HCT116 (cell line): Measurements from ENCODE around the gene CLDN2. TPM values are rescaled to one million over a fixed set of nuclear protein-coding genes. Genes with fewer than 3 reads are reported as not detected.

Source experiments
- ATAC-seq: fragments of 200-7000 bp; cut with Tn5 transposase; 2 replicates; pipeline ENCODE4 v1.9.1; 2020; ENCODE audit warnings: mild to moderate bottlenecking, moderate library complexity
- BruUV-seq: library from RNA; stranded (reverse); fragments of 400-500 nt; replicated peaks from 2 replicates; lab custom pipeline; 2021; lab: Mats Ljungman, UMichigan
- CTCF ChIA-PET: fragments of 300-600 bp; sonication (Branson Sonifier 250); formaldehyde crosslinking; loops from one replicate; lab custom pipeline; 2021; ENCODE audit warnings: antibody characterized with exemption; lab: Charles Lee
- POLR2A ChIA-PET: fragments of 300-600, 350-600 bp; sonication (Branson Sonifier 250); formaldehyde crosslinking; loops from one replicate; lab custom pipeline; 2021; ENCODE audit warnings: antibody characterized with exemption; lab: Charles Lee
- RAD21 ChIA-PET, 2 experiments: fragments of 300-600 bp; sonication (Branson Sonifier 250); formaldehyde crosslinking; loops; one replicate each; lab custom pipeline; 2023; ENCODE audit warnings: low total read pairs in 2 of 2; ENCODE audit not compliant: uncharacterized antibody in 2 of 2, unreplicated experiment in 2 of 2, low non-redundant PET in 1 of 2; lab: Charles Lee
- DNase-seq: peaks from one replicate; pipeline ENCODE4 v3.0.0-alpha.2; 2010; ENCODE audit warnings: low read depth, low spot score
- H2AFZ ChIP-seq: fragments of 200-600 bp; shearing (Covaris generic), sonication (generic); 2 replicates; pipeline ENCODE4 v1.6.1; 2017; ENCODE audit warnings: low read depth, mixed run types, mixed read lengths, antibody characterized with exemption, low read length; ENCODE audit not compliant: poor library complexity, severe bottlenecking
- H3K27ac ChIP-seq: 2 replicates; pipeline ENCODE4 v1.5.1; 2012; ENCODE audit warnings: low read depth, low read length
- H3K27me3 ChIP-seq: fragments of 200-600 bp; sonication (generic); 2 replicates; pipeline ENCODE4 v1.6.1; 2016; ENCODE audit warnings: mixed run types, low read length, mixed read lengths; ENCODE audit not compliant: insufficient read depth
- H3K36me3 ChIP-seq, 2 experiments: fragments of 200-500 bp in 1 of 2; fragments of 200-600 bp in 1 of 2; sonication (Bioruptor generic) in 1 of 2; sonication (generic) in 1 of 2; 2 replicates each; pipeline versions ENCODE4 v1.5.1 to v1.6.1; 2014 to 2016; ENCODE audit warnings: low read length in 2 of 2, inconsistent platforms in 1 of 2, mixed read lengths in 1 of 2, mixed run types in 1 of 2; ENCODE audit not compliant: insufficient read depth in 2 of 2, control insufficient read depth in 1 of 2
- H3K4me1 ChIP-seq, 2 experiments: fragments of 200-600 bp in 1 of 2; sonication (generic) in 1 of 2; 2 replicates each; pipeline versions ENCODE4 v1.5.1 to v1.6.1; 2012 to 2017; ENCODE audit warnings: low read length in 2 of 2, inconsistent platforms in 1 of 2, mild to moderate bottlenecking in 1 of 2, mixed read lengths in 1 of 2, mixed run types in 1 of 2, moderate library complexity in 1 of 2; ENCODE audit not compliant: insufficient read depth in 2 of 2, control insufficient read depth in 1 of 2
- H3K4me2 ChIP-seq: fragments of 200-600 bp; sonication (generic); 2 replicates; pipeline ENCODE4 v1.6.1; 2017; ENCODE audit warnings: mixed run types, low read length, mixed read lengths
- H3K4me3 ChIP-seq, 2 experiments: fragments of 200-600 bp in 1 of 2; sonication (generic) in 1 of 2; replicated peaks in 1 of 2; 2 replicates each; pipeline ENCODE4 v1.5.1; 2011 to 2016; ENCODE audit warnings: low read length in 2 of 2, control low read depth in 1 of 2, low read depth in 1 of 2, mild to moderate bottlenecking in 1 of 2, mixed read lengths in 1 of 2, mixed run types in 1 of 2
- H3K79me2 ChIP-seq: fragments of 200-600 bp; sonication (generic); 2 replicates; pipeline ENCODE4 v1.6.1; 2017; ENCODE audit warnings: mild to moderate bottlenecking, mixed run types, low read length, moderate library complexity, mixed read lengths; ENCODE audit not compliant: insufficient read depth
- H3K9ac ChIP-seq: fragments of 200-600 bp; sonication (generic); 2 replicates; pipeline ENCODE4 v1.6.1; 2016; ENCODE audit warnings: low read length, mixed read lengths
- H3K9me2 ChIP-seq: fragments of 200-600 bp; sonication (generic), shearing (Covaris generic); 2 replicates; pipeline ENCODE4 v1.6.1; 2017; ENCODE audit warnings: mixed run types, mild to moderate bottlenecking, moderate library complexity; ENCODE audit not compliant: insufficient read depth
- H3K9me3 ChIP-seq, 2 experiments: fragments of 200-500 bp in 1 of 2; fragments of 200-600 bp in 1 of 2; sonication (Bioruptor generic) in 1 of 2; sonication (generic) in 1 of 2; 2 replicates each; pipeline ENCODE4 v1.6.1; 2014 to 2017; ENCODE audit warnings: low read length in 2 of 2, mixed read lengths in 2 of 2, inconsistent platforms in 1 of 2, low read depth in 1 of 2, mild to moderate bottlenecking in 1 of 2, mixed run types in 1 of 2, moderate library complexity in 1 of 2; ENCODE audit not compliant: control insufficient read depth in 1 of 2, insufficient read depth in 1 of 2
- H4K20me1 ChIP-seq: fragments of 200-600 bp; sonication (generic), shearing (Covaris generic); 2 replicates; pipeline ENCODE4 v1.6.1; 2017; ENCODE audit warnings: mixed run types, mild to moderate bottlenecking, moderate library complexity; ENCODE audit not compliant: insufficient read depth
- CBX3 ChIP-seq: IDR thresholded peaks from 2 replicates; pipeline ENCODE4 v1.6.1; 2012; ENCODE audit warnings: low read depth
- ELF1 ChIP-seq: IDR thresholded peaks from 2 replicates; pipeline ENCODE4 v1.6.1; 2012; ENCODE audit warnings: low read depth, borderline replicate concordance
- EZH2 ChIP-seq: fragments of 200-600 bp; sonication (generic); IDR thresholded peaks from 2 replicates; pipeline ENCODE4 v1.6.1; 2017; ENCODE audit warnings: antibody characterized with exemption, mixed run types
- EZH2phosphoT487 ChIP-seq: fragments of 200-600 bp; IDR thresholded peaks from 2 replicates; pipeline ENCODE4 v1.6.1; 2018; ENCODE audit warnings: antibody characterized with exemption, borderline replicate concordance
- FOSL1 ChIP-seq: IDR thresholded peaks from 2 replicates; pipeline ENCODE4 v1.6.1; 2012; ENCODE audit warnings: low read depth
- POLR2AphosphoS5 ChIP-seq: IDR thresholded peaks from 2 replicates; pipeline ENCODE4 v1.6.1; 2011; ENCODE audit warnings: mild to moderate bottlenecking, low read depth, low read length, moderate library complexity
- SIN3A ChIP-seq: IDR thresholded peaks from 2 replicates; pipeline ENCODE4 v1.6.1; 2012; ENCODE audit warnings: low read depth
- SP1 ChIP-seq: IDR thresholded peaks from 2 replicates; pipeline ENCODE4 v1.6.1; 2012; ENCODE audit warnings: low read depth
- SRF ChIP-seq: IDR thresholded peaks from 2 replicates; pipeline ENCODE4 v1.6.1; 2012; ENCODE audit warnings: low read depth
- TCF7L2 ChIP-seq: IDR thresholded peaks from 2 replicates; pipeline ENCODE4 v1.7.0; 2011; ENCODE audit warnings: borderline replicate concordance, inconsistent platforms; ENCODE audit not compliant: insufficient read depth, insufficient read length; ENCODE audit errors: extremely low read depth
- ZNF274 ChIP-seq: fragments of 200-500 bp; sonication (Bioruptor generic); IDR thresholded peaks from 2 replicates; pipeline ENCODE4 v1.6.1; 2014; ENCODE audit warnings: mild to moderate bottlenecking, low read depth, low read length, inconsistent platforms
- intact Hi-C: fragments of 100-400 bp; cut with micrococcal nuclease; formaldehyde crosslinking; loops from 2 replicates; pipeline ENCODE4 v1.10.0; 2022
- total RNA-seq: library from RNA; stranded (reverse); gene quantifications from one replicate; pipeline ENCODE4 v1.2.1, GENCODE V29; 2021; ENCODE audit not compliant: unreplicated experiment
- TF ChIP-seq, protein P1 (sequence below): IDR thresholded peaks from 2 replicates; pipeline ENCODE4 v1.6.1; 2012; ENCODE audit warnings: low read depth
- TF ChIP-seq, protein P2 (sequence below): IDR thresholded peaks from 2 replicates; pipeline ENCODE4 v1.6.1; 2011; ENCODE audit warnings: mild to moderate bottlenecking, low read length, moderate library complexity; ENCODE audit not compliant: insufficient replicate concordance; ENCODE audit errors: extremely low read depth
- TF ChIP-seq, protein P3 (sequence below): IDR thresholded peaks from 2 replicates; pipeline ENCODE4 v1.6.1; 2012
- TF ChIP-seq, protein P4 (sequence below), 3 experiments: fragments of 200-600 bp in 1 of 3; sonication (generic) in 1 of 3; IDR thresholded peaks in 2 of 3; conservative IDR thresholded peaks in 1 of 3; 2 replicates each; pipeline ENCODE4 v1.5.1; 2012 to 2017; ENCODE audit warnings: low read depth in 2 of 3, low read length in 2 of 3, antibody characterized with exemption in 1 of 3, borderline replicate concordance in 1 of 3, control low read depth in 1 of 3, mild to moderate bottlenecking in 1 of 3, mixed read lengths in 1 of 3, mixed run types in 1 of 3, moderate library complexity in 1 of 3; ENCODE audit not compliant: insufficient read depth in 1 of 3

Gene CLDN2
- total RNA-seq, 1 experiment from 2014 or later = 0.10 TPM

DNA sequence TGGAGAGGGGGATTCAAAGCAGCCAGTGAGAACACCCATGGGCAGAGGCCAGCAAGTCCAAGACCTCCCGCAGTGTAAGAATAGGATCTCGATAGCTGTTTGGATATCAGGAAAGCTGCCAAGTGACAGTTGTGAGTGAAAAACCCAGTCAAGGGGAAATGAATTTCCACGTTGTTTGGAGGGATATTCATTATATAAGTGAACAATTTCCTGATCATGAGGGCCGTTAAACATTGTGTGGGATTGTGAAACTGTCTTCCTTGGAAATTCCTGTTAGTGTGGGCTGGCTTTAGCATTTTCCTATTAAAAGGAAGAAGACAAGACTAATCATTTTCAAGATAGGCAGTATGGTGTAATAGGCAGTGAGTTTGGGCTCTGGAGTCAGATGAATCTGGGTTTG is 15.0 kb downstream of the CLDN2 start:
- H3K9me2 ChIP-seq = no peaks in the 10 kb centered on the region
- no peaks in the 10 kb centered on the region for H3K79me2 ChIP-seq
- H4K20me1 ChIP-seq = no peaks in the 10 kb centered on the region
- no peaks in the 10 kb centered on the region for H3K9me3 ChIP-seq
- DNase-seq (no peak), ATAC-seq (no peak)
- ChIA-PET RAD21 (no interaction called here), POLR2A (no interaction called here)
- peaks cover 27 to 28% of the 10 kb centered on the region in 2 experiments for H3K4me1 ChIP-seq
- no peak overlapping the region for H3K4me2 ChIP-seq
- H3K4me3 ChIP-seq = no peak overlapping the region
- 0 out of 4 replicates have a peak, but pooled peaks cover 0 to under 1% of the 10 kb centered on the region in 2 experiments for H3K36me3 ChIP-seq
- no peak overlapping the region for H3K27ac ChIP-seq
- H2AFZ ChIP-seq = no peak overlapping the region
- no peaks in the 10 kb centered on the region for H3K27me3 ChIP-seq
- intact Hi-C loops = no loop called here
- H3K9ac ChIP-seq = no peak overlapping the region
- TF ChIP-seq, protein P1, sequence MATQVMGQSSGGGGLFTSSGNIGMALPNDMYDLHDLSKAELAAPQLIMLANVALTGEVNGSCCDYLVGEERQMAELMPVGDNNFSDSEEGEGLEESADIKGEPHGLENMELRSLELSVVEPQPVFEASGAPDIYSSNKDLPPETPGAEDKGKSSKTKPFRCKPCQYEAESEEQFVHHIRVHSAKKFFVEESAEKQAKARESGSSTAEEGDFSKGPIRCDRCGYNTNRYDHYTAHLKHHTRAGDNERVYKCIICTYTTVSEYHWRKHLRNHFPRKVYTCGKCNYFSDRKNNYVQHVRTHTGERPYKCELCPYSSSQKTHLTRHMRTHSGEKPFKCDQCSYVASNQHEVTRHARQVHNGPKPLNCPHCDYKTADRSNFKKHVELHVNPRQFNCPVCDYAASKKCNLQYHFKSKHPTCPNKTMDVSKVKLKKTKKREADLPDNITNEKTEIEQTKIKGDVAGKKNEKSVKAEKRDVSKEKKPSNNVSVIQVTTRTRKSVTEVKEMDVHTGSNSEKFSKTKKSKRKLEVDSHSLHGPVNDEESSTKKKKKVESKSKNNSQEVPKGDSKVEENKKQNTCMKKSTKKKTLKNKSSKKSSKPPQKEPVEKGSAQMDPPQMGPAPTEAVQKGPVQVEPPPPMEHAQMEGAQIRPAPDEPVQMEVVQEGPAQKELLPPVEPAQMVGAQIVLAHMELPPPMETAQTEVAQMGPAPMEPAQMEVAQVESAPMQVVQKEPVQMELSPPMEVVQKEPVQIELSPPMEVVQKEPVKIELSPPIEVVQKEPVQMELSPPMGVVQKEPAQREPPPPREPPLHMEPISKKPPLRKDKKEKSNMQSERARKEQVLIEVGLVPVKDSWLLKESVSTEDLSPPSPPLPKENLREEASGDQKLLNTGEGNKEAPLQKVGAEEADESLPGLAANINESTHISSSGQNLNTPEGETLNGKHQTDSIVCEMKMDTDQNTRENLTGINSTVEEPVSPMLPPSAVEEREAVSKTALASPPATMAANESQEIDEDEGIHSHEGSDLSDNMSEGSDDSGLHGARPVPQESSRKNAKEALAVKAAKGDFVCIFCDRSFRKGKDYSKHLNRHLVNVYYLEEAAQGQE = no peak
- no peak for TF ChIP-seq ZNF274
- no peak for TF ChIP-seq POLR2AphosphoS5
- TF ChIP-seq, protein P2, sequence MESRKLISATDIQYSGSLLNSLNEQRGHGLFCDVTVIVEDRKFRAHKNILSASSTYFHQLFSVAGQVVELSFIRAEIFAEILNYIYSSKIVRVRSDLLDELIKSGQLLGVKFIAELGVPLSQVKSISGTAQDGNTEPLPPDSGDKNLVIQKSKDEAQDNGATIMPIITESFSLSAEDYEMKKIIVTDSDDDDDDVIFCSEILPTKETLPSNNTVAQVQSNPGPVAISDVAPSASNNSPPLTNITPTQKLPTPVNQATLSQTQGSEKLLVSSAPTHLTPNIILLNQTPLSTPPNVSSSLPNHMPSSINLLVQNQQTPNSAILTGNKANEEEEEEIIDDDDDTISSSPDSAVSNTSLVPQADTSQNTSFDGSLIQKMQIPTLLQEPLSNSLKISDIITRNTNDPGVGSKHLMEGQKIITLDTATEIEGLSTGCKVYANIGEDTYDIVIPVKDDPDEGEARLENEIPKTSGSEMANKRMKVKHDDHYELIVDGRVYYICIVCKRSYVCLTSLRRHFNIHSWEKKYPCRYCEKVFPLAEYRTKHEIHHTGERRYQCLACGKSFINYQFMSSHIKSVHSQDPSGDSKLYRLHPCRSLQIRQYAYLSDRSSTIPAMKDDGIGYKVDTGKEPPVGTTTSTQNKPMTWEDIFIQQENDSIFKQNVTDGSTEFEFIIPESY = no peak
- TF ChIP-seq CBX3 = no peak
- no peak for TF ChIP-seq TCF7L2
- TF ChIP-seq FOSL1 = no peak
- no peak for TF ChIP-seq SIN3A
- no peak for TF ChIP-seq EZH2phosphoT487
- TF ChIP-seq, protein P3, sequence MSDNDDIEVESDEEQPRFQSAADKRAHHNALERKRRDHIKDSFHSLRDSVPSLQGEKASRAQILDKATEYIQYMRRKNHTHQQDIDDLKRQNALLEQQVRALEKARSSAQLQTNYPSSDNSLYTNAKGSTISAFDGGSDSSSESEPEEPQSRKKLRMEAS = no peak
- TF ChIP-seq ELF1 = no peak
- no peak for TF ChIP-seq EZH2
- TF ChIP-seq SP1 = no peak
- TF ChIP-seq SRF = no peak
- TF ChIP-seq, protein P4, sequence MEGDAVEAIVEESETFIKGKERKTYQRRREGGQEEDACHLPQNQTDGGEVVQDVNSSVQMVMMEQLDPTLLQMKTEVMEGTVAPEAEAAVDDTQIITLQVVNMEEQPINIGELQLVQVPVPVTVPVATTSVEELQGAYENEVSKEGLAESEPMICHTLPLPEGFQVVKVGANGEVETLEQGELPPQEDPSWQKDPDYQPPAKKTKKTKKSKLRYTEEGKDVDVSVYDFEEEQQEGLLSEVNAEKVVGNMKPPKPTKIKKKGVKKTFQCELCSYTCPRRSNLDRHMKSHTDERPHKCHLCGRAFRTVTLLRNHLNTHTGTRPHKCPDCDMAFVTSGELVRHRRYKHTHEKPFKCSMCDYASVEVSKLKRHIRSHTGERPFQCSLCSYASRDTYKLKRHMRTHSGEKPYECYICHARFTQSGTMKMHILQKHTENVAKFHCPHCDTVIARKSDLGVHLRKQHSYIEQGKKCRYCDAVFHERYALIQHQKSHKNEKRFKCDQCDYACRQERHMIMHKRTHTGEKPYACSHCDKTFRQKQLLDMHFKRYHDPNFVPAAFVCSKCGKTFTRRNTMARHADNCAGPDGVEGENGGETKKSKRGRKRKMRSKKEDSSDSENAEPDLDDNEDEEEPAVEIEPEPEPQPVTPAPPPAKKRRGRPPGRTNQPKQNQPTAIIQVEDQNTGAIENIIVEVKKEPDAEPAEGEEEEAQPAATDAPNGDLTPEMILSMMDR (IDR thresholded peaks at IDR 0.05 in 2 of 3, conservative IDR thresholded peaks at IDR 0.05 in 1 of 3; ENCODE audit: borderline replicate concordance in 1 of 3, insufficient read depth in 1 of 3, low read depth in 2 of 3, low read length in 2 of 3) = no peak
- TF ChIP-seq, all 23 proteins: peak for 0
- BruUV-seq = no TSS peak
- CTCF ChIA-PET = no interaction called here
